CD4-positive, alpha-beta T cell (primary cell): ENCODE data around the gene CAMK4. TPM values are rescaled to one million over a fixed set of nuclear protein-coding genes. Genes with fewer than 3 reads are reported as not detected.

Experiments
- ATAC-seq: fragments of 200-7000 bp; cut with Tn5 transposase; one replicate; pipeline ENCODE4 v1.10.0; 2022; ENCODE audit warnings: mild to moderate bottlenecking; ENCODE audit not compliant: poor library complexity
- CTCF ChIA-PET: fragments of 350-600 bp; sonication (Branson Sonifier 250); formaldehyde crosslinking; loops from one replicate; lab custom pipeline; 2021; ENCODE audit warnings: antibody characterized with exemption, inconsistent platforms; lab: Charles Lee
- POLR2A ChIA-PET: fragments of 350-600 bp; sonication (Branson Sonifier 250); formaldehyde crosslinking; loops from one replicate; lab custom pipeline; 2021; ENCODE audit warnings: antibody characterized with exemption, inconsistent platforms; lab: Charles Lee
- DNase-seq, 14 experiments: peaks; one replicate each; pipeline ENCODE4 v3.0.0-alpha.2; 2013 to 2020; ENCODE audit warnings: mixed read lengths in 2 of 14
- H3K27ac ChIP-seq, 2 donors: one replicate each; pipeline versions ENCODE4 v1.5.1 to v1.7.0; 2013; ENCODE audit warnings: low read length in 2 of 2, low read depth in 1 of 2, mild to moderate bottlenecking in 1 of 2
- H3K27me3 ChIP-seq, 2 experiments: 1 replicate in 1 of 2; 2 replicates in 1 of 2; pipeline versions ENCODE4 v1.6.1 to v1.7.0; 2013; ENCODE audit warnings: low read length in 2 of 2, control low read depth in 1 of 2, mild to moderate bottlenecking in 1 of 2, moderate library complexity in 1 of 2; ENCODE audit not compliant: insufficient read depth in 2 of 2, control insufficient read depth in 1 of 2
- H3K36me3 ChIP-seq: one replicate; pipeline ENCODE4 v1.6.1; 2013; ENCODE audit warnings: low read length, control low read depth; ENCODE audit not compliant: insufficient read depth
- H3K4me1 ChIP-seq: one replicate; pipeline ENCODE4 v1.6.1; 2013; ENCODE audit warnings: low read length, control low read depth; ENCODE audit not compliant: insufficient read depth
- H3K4me3 ChIP-seq: one replicate; pipeline ENCODE4 v1.5.1; 2013; ENCODE audit warnings: mild to moderate bottlenecking, low read length, moderate library complexity
- H3K9me3 ChIP-seq, 2 experiments: 1 replicate in 1 of 2; 2 replicates in 1 of 2; pipeline versions ENCODE4 v1.6.1 to v1.7.0; 2013; ENCODE audit warnings: low read length in 2 of 2, mild to moderate bottlenecking in 2 of 2, control low read depth in 1 of 2, moderate library complexity in 1 of 2; ENCODE audit not compliant: control insufficient read depth in 1 of 2, insufficient read depth in 1 of 2
- H3K27ac Mint-ChIP-seq: one replicate; pipeline ENCODE4 v1.8.0; 2020; ENCODE audit warnings: mixed read lengths
- H3K27me3 Mint-ChIP-seq: one replicate; pipeline ENCODE4 v1.8.0; 2021; ENCODE audit warnings: mixed read lengths
- H3K36me3 Mint-ChIP-seq: one replicate; pipeline ENCODE4 v1.8.0; 2021; ENCODE audit warnings: low read depth, mixed read lengths
- H3K4me1 Mint-ChIP-seq: one replicate; pipeline ENCODE4 v1.8.0; 2021; ENCODE audit warnings: low read depth, mixed read lengths
- H3K4me3 Mint-ChIP-seq: one replicate; pipeline ENCODE4 v1.8.0; 2020; ENCODE audit warnings: mild to moderate bottlenecking, mixed read lengths
- H3K9me3 Mint-ChIP-seq: one replicate; pipeline ENCODE4 v1.8.0; 2020; ENCODE audit warnings: mixed read lengths
- CTCF ChIP-seq: fragments of 200-600 bp; IDR thresholded peaks from one replicate; pipeline ENCODE4 v1.8.0; 2022; ENCODE audit warnings: antibody characterized with exemption, mild to moderate bottlenecking
- intact Hi-C, 2 experiments: fragments of 100-400 bp; cut with DNase I in 1 of 2; cut with micrococcal nuclease in 1 of 2; formaldehyde crosslinking; loops; one replicate each; pipeline versions ENCODE4 v1.15.1 to v1.9.0; 2023 to 2025; cut with DNase I, micrococcal nuclease
- total RNA-seq, 174 experiments: library from RNA in 2 of 174; stranded (reverse) in 2 of 174; gene quantifications; one replicate each; pipeline ENCODE4 v1.2.3 and lab custom pipeline; 2021 to 2026

Gene CAMK4
- total RNA-seq, 2 experiments from 2014 or later, result 202 to 225 TPM

DNA sequence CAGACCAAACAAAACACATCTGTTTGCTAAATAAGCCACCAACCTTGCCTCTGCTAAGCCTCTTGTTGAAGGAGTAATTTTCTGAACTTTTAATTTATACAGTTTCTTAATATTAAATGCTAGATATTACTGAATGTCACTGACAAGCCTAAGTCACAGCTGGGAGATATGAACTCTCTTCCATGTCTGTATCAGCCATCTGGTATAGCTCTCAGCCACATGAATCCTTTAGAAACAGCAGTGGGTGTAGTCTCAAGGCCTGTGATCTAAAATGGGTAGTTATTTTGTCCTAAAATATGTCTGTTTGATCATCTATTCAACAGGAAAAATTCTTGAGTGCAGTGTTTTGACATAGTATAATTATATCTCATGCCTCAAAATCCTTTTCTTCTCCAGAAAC, 97.2 kb downstream of the CAMK4 start:
- H3K27ac ChIP-seq, result peak overlapping the region in 1 of 2 donors; percentile 3
- H3K27me3 ChIP-seq, result no peaks in the 10 kb centered on the region
- DNase-seq (no peak), ATAC-seq (no peak)
- TF ChIP-seq CTCF, result no peak
- ChIA-PET POLR2A (interaction anchor here (0.5 to 0.9 kb wide), 2 partner anchors 9 to 72 kb away, joined by 3 read pairs; no protein-coding TSS in a partner anchor), CTCF (interaction anchor here (1.3 kb wide), 1 partner anchor 11 kb away, joined by 3 read pairs; no protein-coding TSS in a partner anchor)
- intact Hi-C loops, result no loop called here
- H3K4me1 ChIP-seq, result no peaks in the 10 kb centered on the region
- peaks cover 0 to 7% of the 10 kb centered on the region in 2 experiments for H3K9me3 ChIP-seq
- no peak overlapping the region for H3K4me3 ChIP-seq
- H3K27me3 Mint-ChIP-seq, result no peaks in the 10 kb centered on the region
- no peak overlapping the region for H3K4me3 Mint-ChIP-seq
- H3K36me3 ChIP-seq, result peaks cover 5% of the 10 kb centered on the region
- peaks cover 84% of the 10 kb centered on the region for H3K36me3 Mint-ChIP-seq
- peak overlapping the region; percentile 38 for H3K27ac Mint-ChIP-seq
- H3K9me3 Mint-ChIP-seq, result peaks cover 16% of the 10 kb centered on the region
- H3K4me1 Mint-ChIP-seq, result peaks cover 54% of the 10 kb centered on the region

DNA sequence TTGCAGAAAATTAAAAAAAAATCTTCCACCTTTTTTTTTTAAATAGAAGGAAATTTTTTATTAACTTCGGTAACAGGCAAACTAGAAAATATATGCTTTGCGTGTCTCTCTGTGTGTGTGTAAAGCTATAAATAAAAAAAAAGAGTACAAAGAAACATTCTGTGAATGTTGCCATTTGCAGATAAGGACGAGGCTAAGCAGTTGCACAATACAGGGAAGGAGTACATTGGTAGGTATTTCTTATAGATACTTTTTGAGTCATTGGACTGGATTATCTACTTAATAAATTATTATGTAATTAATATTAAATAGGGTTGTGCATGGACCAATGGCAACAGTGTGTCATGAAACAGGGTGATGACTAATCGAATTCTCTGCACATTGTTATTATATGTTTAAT, 102.4 kb downstream of the CAMK4 start:
- no peak for ATAC-seq
- no peaks in the 10 kb centered on the region for H3K36me3 ChIP-seq
- peaks cover 25% of the 10 kb centered on the region for H3K9me3 Mint-ChIP-seq

DNA sequence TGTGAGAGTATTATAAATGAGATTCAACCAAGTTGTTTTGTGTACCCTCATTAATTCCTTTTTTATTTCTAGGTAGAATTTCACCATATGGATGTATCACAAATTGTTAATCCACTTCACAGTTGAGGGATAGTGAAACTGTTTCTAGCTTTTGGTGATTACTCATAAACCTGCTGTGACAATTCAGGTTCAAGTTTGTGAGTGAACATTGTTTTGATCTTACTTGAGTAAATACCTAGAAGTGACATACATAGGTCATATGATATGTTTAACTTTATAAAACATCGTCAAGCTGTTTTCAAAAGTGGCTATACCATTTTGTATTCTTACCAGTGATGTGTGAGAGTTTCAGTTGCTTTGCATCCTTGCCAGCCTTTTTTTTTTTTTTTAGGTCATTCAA, 112.9 kb downstream of the CAMK4 start:
- no peak for TF ChIP-seq CTCF
- ATAC-seq, result peak; percentile 57
- no peak overlapping the region for H3K4me3 ChIP-seq
- H3K4me1 Mint-ChIP-seq, result peaks cover 95% of the 10 kb centered on the region
- no peaks in the 10 kb centered on the region for H3K9me3 ChIP-seq
- H3K27me3 Mint-ChIP-seq, result no peaks in the 10 kb centered on the region
- H3K9me3 Mint-ChIP-seq, result no peaks in the 10 kb centered on the region
- H3K27me3 ChIP-seq, result no peaks in the 10 kb centered on the region
- peaks cover 7% of the 10 kb centered on the region for H3K36me3 Mint-ChIP-seq
- ChIA-PET CTCF (no interaction called here), POLR2A (no interaction called here)
- no peaks in the 10 kb centered on the region for H3K4me1 ChIP-seq
- peak overlapping the region; percentile 36 for H3K4me3 Mint-ChIP-seq
- intact Hi-C loops, result loop anchor here in 1 of 2 experiments (10.0 kb wide), 1 partner anchor 52 kb away; no protein-coding TSS in a partner anchor
- no peak overlapping the region for H3K27ac ChIP-seq
- H3K27ac Mint-ChIP-seq, result peak overlapping the region; percentile 80
- H3K36me3 ChIP-seq, result no peaks in the 10 kb centered on the region
- DNase-seq, result no peak

More for the DNA sequence above, 102.4 kb downstream of the CAMK4 start:
- intact Hi-C loops, result no loop called here
- ChIA-PET POLR2A (no interaction called here), CTCF (no interaction called here)
- H3K4me1 ChIP-seq, result no peaks in the 10 kb centered on the region
- no peak overlapping the region for H3K27ac Mint-ChIP-seq
- peaks cover 26% of the 10 kb centered on the region for H3K4me1 Mint-ChIP-seq
- H3K9me3 ChIP-seq, result peaks cover 0 to 18% of the 10 kb centered on the region in 2 experiments
- H3K4me3 ChIP-seq, result no peak overlapping the region
- H3K27ac ChIP-seq, result no peak overlapping the region
- no peaks in the 10 kb centered on the region for H3K27me3 ChIP-seq
- no peak for TF ChIP-seq CTCF
- no peaks in the 10 kb centered on the region for H3K27me3 Mint-ChIP-seq
- H3K36me3 Mint-ChIP-seq, result peaks cover 81% of the 10 kb centered on the region
- H3K4me3 Mint-ChIP-seq, result no peak overlapping the region
- no peak for DNase-seq
